Measurements from ENCODE around the gene SPOP.

SPOP gene

GRCh38 chr17:49613182-49613800 is 64.6 kb downstream of the SPOP start:
- ATAC-seq = no peak

GRCh38 chr17:49612726-49613125 is 65.2 kb downstream of the SPOP start:
- ATAC-seq = no peak
- DNase-seq = no peak

More at GRCh38 chr17:49613182-49613800, 64.6 kb downstream of the SPOP start:
- no peak for DNase-seq

GRCh38 chr17:49610883-49611584 is 66.9 kb downstream of the SPOP start:
- no peak for DNase-seq
- ATAC-seq = no peak

GRCh38 chr17:49604314-49604869 is 73.5 kb downstream of the SPOP start:
- no peak for DNase-seq
- no peak for ATAC-seq

- no peak for ATAC-seq
Measured at GRCh38 chr17:49603720-49604119, 74.2 kb downstream of the SPOP start.

GRCh38 chr17:49603238-49603637 is 74.7 kb downstream of the SPOP start:
- no peak for DNase-seq
- no peak for ATAC-seq

More at GRCh38 chr17:49603720-49604119, 74.2 kb downstream of the SPOP start:
- no peak for DNase-seq

- no peak for ATAC-seq
- DNase-seq = no peak
Measured at GRCh38 chr17:49602783-49603182, 75.1 kb downstream of the SPOP start.

- DNase-seq (no peak), ATAC-seq (no peak)
Measured at GRCh38 chr17:49600949-49601348, 76.9 kb downstream of the SPOP start.

GRCh38 chr17:49598918-49599317 is 79.0 kb downstream of the SPOP start:
- DNase-seq (no peak), ATAC-seq (no peak)

GRCh38 chr17:49597928-49598655 is 79.8 kb downstream of the SPOP start:
- ATAC-seq (no peak), DNase-seq (no peak)

- no peak for ATAC-seq
- DNase-seq = no peak
Measured at GRCh38 chr17:49597436-49597835, 80.5 kb downstream of the SPOP start.

- DNase-seq = no peak
- ATAC-seq = no peak
Measured at GRCh38 chr17:49596613-49597244, 81.2 kb downstream of the SPOP start.

GRCh38 chr17:49595980-49596379 is 81.9 kb downstream of the SPOP start:
- ATAC-seq (no peak), DNase-seq (no peak)

- ATAC-seq = no peak
- no peak for DNase-seq
Measured at GRCh38 chr17:49595328-49595727, 82.6 kb downstream of the SPOP start.

- DNase-seq = no peak
Measured at GRCh38 chr17:49592263-49592662, 85.6 kb downstream of the SPOP start.

GRCh38 chr17:49590874-49591273 is 87.0 kb downstream of the SPOP start:
- ATAC-seq = no peak
- DNase-seq = no peak

More at GRCh38 chr17:49592263-49592662, 85.6 kb downstream of the SPOP start:
- ATAC-seq = no peak

GRCh38 chr17:49589577-49589927 is 88.3 kb downstream of the SPOP start:
- no peak for DNase-seq
- no peak for ATAC-seq

GRCh38 chr17:49588726-49589576 is 88.9 kb downstream of the SPOP start:
- no peak for DNase-seq
- ATAC-seq = no peak

GRCh38 chr17:49588312-49588711 is 89.6 kb downstream of the SPOP start:
- no peak for DNase-seq
- no peak for ATAC-seq

- ATAC-seq (no peak), DNase-seq (no peak)
Measured at GRCh38 chr17:49587366-49588073, 90.4 kb downstream of the SPOP start.
